Measurements from ENCODE around the gene ZNF451. TPM values are rescaled to one million over a fixed set of nuclear protein-coding genes. Genes with fewer than 3 reads are reported as not detected.
"Not testable (repeated sequence)": the region's sequence is repeated elsewhere in the genome, so short reads cannot be mapped to it uniquely, and the experiment has no call there.

ZNF451 gene
- total RNA-seq, 1 donor from 2014 or later = 41.5 TPM

GRCh38 chr6:57090458-57091067 is 575 bp downstream of the ZNF451 start:
- DNase-seq (ENCODE audit: low spot score) = not testable (repeated sequence)

DNA sequence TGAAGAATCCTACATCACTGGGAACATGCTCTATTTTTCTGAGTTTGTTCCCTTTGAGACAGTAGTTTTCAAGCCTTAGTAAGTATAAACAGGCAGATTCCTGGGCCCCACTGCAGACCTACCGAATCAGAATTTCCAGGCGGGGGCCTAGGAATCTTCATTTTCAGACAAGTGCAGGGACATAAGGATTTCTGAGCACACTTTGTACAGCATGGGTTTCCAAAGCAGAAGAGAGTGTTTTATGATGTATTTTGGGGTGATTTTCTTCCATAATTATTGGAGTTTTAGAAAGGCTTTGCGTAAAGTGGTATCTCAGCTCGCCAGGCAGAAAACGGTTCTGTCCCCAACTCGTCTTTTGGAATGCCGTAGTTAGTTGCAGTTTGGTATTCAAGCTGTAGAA is 1.4 kb downstream of the ZNF451 start:
- DNase-seq (ENCODE audit: low spot score) = not testable (repeated sequence)

DNA sequence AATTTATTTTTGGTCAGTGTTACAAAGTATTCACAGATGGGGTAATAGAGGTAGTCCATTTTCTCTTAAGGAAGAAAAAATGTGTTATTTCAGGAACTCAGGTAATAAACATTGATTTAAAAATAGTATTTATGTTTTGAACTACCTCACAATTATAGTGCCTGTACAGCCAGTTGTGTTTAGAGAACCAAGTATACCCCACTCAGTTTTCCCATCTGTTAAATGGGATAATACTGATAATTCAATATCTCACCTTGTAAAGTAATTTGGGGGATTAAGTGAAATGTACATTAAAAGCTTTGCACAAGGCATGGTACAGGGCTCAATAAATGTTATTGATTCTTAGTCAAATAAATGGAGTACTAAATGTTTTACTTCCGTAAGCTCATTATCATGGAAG is 4.7 kb downstream of the ZNF451 start:
- DNase-seq (ENCODE audit: low spot score) = no peak

DNA sequence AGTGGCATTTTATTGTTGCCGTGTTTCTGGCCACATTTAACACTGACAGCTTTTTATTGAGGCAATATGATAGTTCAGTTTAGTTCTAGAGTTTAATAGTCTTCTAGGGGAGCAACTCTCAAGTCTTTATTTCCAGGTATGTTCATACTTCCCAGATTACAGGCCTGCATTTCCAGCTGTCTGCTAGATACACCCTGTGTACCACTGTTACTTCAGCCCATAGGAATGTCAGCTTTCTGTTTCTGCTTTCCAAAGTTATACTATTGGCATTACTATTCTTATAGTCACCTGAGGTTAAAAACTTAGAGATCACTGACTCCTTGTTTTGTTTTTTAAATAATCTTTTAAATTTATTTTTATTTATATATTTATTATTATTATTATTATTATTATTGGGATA is 7.6 kb downstream of the ZNF451 start:
- DNase-seq (ENCODE audit: low spot score) = no peak

- DNase-seq (ENCODE audit: low spot score) = no peak
These were observed 13.0 kb downstream of the ZNF451 start for GRCh38 chr6:57102976-57103375.

GRCh38 chr6:57104336-57104735 is 14.3 kb downstream of the ZNF451 start:
- no peak for DNase-seq (ENCODE audit: low spot score)

GRCh38 chr6:57106990-57107389 is 17.0 kb downstream of the ZNF451 start:
- no peak for DNase-seq (ENCODE audit: low spot score)

DNA sequence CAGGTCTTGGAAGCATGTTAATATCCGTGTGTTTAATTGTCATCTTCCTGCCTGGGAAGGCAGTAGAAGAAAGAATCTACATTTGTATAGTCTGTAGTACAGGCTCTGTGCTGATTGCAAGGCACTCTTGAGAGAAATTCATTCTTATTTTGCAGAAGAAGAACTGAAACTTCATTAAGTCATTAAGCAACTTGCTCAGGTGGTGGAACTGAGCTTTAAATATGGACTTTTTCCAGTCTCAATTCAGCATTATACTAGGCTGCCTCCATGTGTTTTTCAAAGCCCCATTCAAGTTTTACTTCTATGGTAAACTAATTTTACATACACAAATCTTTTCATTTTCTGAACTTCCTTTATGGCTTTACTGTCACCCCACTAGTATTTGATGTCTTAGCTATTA is 18.7 kb downstream of the ZNF451 start:
- DNase-seq (ENCODE audit: low spot score) = no peak

DNA sequence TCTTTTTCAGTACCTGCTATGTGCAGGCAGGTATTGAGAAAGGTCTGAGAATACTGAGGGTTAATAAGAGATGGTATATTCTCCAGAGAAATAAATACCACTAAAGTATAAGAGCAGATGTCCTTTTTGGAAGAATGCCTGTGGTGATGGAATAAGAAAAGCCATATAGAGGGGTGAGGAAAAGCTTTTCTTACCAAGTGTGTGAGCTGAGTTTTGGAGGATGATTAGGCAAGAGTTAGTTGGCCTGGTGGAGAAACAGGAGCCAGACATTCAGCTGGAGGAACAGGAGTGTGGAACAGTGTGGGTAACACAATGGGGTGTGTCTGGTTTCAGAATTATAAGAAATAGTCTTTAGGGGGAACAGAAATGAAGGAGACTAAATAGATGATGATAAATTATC is 19.9 kb downstream of the ZNF451 start:
- DNase-seq (ENCODE audit: low spot score) = no peak

DNA sequence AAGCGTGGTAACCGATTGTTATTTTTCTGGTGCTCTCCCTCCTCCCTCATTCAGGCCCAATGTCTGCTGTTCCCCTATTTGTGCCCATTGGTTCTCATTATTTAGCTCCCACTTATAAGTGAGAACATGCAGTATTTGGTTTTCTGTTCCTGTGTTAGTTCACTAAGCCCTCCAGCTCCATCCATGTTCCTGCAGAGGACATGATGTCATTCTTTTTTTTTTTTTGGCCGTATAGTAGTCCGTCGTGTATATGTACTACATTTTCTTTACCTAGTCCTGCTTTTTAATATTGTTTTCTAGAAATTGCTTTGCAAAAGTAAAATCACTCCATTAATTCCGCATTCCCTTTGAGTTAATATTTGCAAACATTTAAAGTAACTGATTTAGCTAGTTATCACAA is 23.1 kb downstream of the ZNF451 start:
- no peak for DNase-seq (ENCODE audit: low spot score)

DNA sequence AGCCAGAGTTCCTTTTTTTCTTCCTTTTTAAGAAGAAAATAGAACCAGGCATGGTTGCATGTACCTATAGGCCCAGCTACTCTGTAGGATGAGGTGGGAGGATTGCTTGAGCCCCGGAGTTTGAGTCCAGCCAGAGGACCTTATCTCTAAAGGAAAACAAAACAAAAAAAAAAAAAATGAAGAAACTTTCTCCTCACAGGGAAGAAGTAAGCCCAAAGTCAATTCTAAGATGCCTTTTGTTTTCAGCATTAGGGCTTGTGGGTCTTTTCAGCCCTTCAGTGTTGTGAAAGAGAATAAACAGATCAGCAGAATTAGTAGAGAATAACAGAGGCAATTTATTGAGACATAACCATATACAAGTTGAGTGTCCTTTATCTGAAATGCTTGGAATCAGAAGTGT is 26.8 kb downstream of the ZNF451 start:
- no peak for DNase-seq (ENCODE audit: low spot score)

- no peak for DNase-seq (ENCODE audit: low spot score)
These were observed 27.8 kb downstream of the ZNF451 start for GRCh38 chr6:57117796-57118195.

DNA sequence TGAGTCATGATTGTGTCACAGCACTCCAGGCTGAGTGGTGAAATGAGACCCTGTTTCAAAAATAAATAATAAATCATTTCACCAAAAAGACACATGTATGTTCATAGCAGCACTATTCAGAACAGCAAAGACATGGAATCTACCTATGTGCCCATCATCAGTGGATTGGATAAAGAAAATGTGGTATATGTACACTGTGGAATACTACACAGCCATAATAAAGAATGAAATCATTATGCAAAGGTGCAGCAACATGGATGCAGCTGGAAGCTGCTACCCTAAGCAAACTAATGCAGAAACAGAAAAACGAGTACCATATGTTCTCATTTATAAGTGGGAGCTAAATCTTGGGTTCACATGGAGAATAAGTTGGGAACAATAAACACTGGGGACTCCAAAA is 33.1 kb downstream of the ZNF451 start:
- no peak for DNase-seq (ENCODE audit: low spot score)

GRCh38 chr6:57127763-57128162 is 37.8 kb downstream of the ZNF451 start:
- no peak for DNase-seq (ENCODE audit: low spot score)

DNA sequence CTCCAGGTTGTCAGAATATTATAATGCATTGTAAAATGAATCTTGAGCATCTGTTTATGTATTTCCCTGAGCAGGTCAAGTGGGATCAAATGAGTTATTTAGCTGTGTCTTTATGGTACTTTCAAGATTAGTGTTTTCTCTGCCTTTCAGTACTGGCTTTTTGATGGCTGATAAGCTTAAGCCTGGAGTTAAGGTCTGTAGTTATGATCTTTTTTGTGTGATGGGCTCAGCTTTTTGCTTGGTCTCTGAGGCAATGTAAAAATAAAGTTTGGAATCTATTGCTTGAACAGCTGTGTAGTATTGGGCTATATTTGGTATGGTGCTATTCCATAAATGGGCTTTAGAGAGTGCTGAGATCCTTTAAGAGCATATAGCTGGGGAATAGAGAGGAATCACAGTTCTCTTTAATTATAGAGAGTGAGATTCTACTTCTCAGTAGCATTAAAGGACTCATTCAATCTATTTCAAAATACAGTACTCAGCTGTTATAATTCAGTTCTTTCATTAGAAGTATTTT is 40.7 kb downstream of the ZNF451 start:
- DNase-seq (ENCODE audit: low spot score) = no peak

- DNase-seq (ENCODE audit: low spot score) = no peak
These were observed 45.0 kb downstream of the ZNF451 start for GRCh38 chr6:57134954-57135353.

- no peak for DNase-seq (ENCODE audit: low spot score)
These were observed 45.9 kb downstream of the ZNF451 start for GRCh38 chr6:57135885-57136284.

DNA sequence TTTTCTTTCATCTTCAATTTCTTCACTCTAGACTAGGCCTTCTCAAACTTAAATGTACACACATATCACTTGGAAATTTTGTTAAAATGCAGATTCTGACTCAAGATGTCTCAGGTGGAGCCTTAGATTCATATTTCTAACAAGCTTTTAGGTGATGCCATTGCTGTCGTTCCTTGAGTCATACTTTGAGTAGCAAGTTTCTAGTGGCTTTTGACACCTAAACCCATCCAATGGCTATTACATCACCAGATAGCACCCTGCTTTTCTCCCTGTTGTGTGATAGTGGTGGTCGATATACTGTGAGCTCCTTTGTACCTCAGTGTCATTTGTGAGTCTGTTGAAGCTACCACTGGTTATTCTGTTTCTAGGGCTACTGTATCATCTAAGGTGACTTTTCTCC is 47.4 kb downstream of the ZNF451 start:
- DNase-seq (ENCODE audit: low spot score) = no peak

- DNase-seq (ENCODE audit: low spot score) = no peak
These were observed 48.0 kb downstream of the ZNF451 start for GRCh38 chr6:57138026-57138425.

DNA sequence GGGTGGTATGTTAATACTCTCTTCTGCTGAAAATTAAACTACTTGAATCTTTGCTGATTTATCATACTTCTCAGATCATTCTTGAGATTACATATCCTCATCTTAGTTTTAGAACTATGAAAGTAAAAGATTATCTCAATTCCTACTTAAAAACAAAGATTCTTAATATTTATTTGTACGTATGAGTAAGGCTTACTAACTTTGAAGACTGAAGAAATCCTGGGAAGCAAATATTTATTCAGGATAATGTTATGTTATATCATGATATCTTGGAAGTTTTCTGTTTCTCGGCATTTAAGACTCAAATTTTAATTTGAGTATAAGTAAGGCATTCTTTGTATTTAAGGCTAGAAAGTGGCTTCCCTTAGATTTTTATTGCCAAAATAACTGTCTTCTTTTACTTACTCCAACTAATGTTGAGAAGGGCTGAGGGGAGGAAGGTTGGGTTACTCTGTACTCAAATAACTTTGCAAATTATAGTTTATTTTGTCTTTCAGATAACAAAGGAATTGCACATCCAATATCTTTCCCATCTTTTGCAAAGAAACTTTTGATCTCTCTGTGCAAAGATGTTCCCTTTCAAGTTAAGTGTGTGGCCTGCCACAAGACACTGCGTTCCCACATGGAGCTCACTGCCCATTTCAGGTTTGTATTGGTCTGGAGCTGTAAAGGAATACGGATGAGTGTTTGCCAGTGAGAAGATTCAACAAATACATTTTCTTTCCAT is 51.6 kb downstream of the ZNF451 start:
- no peak for DNase-seq (ENCODE audit: low spot score)

DNA sequence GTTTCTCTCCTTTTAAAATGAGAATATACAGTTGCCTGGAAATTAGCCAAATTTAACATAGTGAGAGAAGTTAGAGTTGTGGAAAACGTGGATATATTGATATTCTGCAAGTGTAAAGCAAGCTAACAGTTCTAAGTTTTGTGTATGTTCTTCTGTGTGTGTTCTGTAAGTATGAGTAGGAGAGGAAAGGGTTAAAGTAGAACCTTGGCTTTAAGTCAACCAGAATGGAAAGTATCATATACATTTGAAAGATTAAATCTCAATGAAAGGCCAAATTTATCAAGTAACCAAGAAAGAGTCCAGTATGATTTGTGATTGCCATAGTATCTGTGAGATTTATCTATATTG is 52.2 kb downstream of the ZNF451 start:
- no peak for DNase-seq (ENCODE audit: low spot score)

DNA sequence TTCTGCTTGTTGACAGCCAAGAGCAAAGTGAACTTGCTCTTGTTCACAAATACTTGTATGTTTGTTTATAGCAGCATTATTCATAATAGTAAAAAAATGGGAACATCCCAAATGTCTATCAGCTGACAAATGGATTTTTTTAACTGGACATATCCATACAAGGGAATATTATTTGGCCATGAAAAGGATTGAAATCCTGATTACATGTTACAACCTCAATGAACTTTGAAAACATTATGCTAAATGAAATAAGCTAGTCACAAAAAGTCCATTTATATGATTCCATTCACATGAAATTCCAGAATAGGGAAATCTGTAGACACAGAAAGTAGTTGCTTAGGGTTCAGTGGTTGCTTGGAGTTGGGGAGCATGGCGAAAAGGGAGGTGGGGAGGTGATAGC is 53.7 kb downstream of the ZNF451 start:
- DNase-seq (ENCODE audit: low spot score) = no peak

DNA sequence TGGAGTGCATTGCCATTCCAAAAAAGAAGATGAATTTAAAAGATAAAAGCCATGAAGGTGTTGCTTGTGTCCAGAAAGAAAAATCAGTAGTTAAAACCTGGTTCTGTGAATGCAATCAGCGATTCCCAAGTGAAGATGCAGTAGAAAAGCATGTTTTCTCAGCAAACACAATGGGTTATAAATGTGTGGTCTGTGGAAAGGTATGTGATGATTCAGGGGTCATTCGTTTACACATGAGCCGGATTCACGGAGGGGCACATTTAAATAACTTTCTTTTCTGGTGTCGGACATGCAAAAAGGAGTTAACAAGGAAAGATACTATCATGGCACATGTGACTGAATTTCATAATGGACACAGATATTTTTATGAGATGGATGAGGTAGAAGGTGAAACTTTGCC is 57.4 kb downstream of the ZNF451 start:
- no peak for DNase-seq (ENCODE audit: low spot score)
